Stimulated activated CD8-positive, alpha-beta memory T cell treated with anti-CD3 and anti-CD28 coated beads, Interleukin-7, amount 100 ng/mL, for 48 hours (primary cell): ENCODE measurements around the gene PDGFRA.
"Not testable (repeated sequence)": the region's sequence is repeated elsewhere in the genome, so short reads cannot be mapped to it uniquely, and the experiment has no call there.

ENCODE experiments used
- DNase-seq, 2 donors: peaks; one replicate each; pipeline ENCODE4 v3.0.0-alpha.2; 2020; ENCODE audit warnings: low read depth in 1 of 2; ENCODE audit errors: extremely low read depth in 1 of 2

PDGFRA gene

GRCh38 chr4:54227256-54228055 is 1.6 kb upstream of the PDGFRA start:
- DNase-seq, result no peak

GRCh38 chr4:54228056-54228527 is 1.0 kb upstream of the PDGFRA start:
- no peak for DNase-seq

GRCh38 chr4:54228546-54228945 is 547 bp upstream of the PDGFRA start:
- no peak for DNase-seq

GRCh38 chr4:54229631-54230483 is 764 bp downstream of the PDGFRA start:
- no peak for DNase-seq

GRCh38 chr4:54230484-54231418 is 1.7 kb downstream of the PDGFRA start:
- no peak for DNase-seq

- no peak for DNase-seq
Observed at GRCh38 chr4:54231419-54231767, 2.3 kb downstream of the PDGFRA start.

GRCh38 chr4:54231768-54232688 is 2.9 kb downstream of the PDGFRA start:
- DNase-seq, result no peak

- peak; percentile 65 to 68 for DNase-seq
Observed at GRCh38 chr4:54233277-54233696, 4.2 kb downstream of the PDGFRA start.

GRCh38 chr4:54233697-54234496 is 4.8 kb downstream of the PDGFRA start:
- peak in 1 of 2 donors; percentile 32 for DNase-seq

- DNase-seq, result no peak
Observed at GRCh38 chr4:54234497-54235205, 5.6 kb downstream of the PDGFRA start.

- not testable (repeated sequence) for DNase-seq
Observed at GRCh38 chr4:54236316-54236715, 7.2 kb downstream of the PDGFRA start.

- DNase-seq, result no peak
Observed at GRCh38 chr4:54237770-54238169, 8.7 kb downstream of the PDGFRA start.

GRCh38 chr4:54238389-54238788 is 9.3 kb downstream of the PDGFRA start:
- DNase-seq, result no peak

GRCh38 chr4:54241268-54241823 is 12.3 kb downstream of the PDGFRA start:
- not testable (repeated sequence) for DNase-seq

GRCh38 chr4:54243541-54243940 is 14.4 kb downstream of the PDGFRA start:
- DNase-seq, result not testable (repeated sequence)

- DNase-seq, result not testable (repeated sequence)
Observed at GRCh38 chr4:54252312-54252711, 23.2 kb downstream of the PDGFRA start.

- no peak for DNase-seq
Observed at GRCh38 chr4:54254116-54254914, 25.2 kb downstream of the PDGFRA start.
